Measurements from ENCODE around the gene FOXB1. TPM values are rescaled to one million over a fixed set of nuclear protein-coding genes. Genes with fewer than 3 reads are reported as not detected.

FOXB1 gene
- total and polyA plus RNA-seq, 12 donors: not detected

- Histone ChIP-seq H3K27me3 (peaks cover 0 to 38% (median 4%) of the 10 kb centered on the region in 7 donors), H3K9me3 (peaks cover 0 to 20% (median 12%) of the 10 kb centered on the region in 11 donors), H3K4me1 (no peaks in the 10 kb centered on the region), H3K27ac (no peak overlapping the region), H3K4me3 (no peak overlapping the region), H3K36me3 (no peaks in the 10 kb centered on the region)
- 78 to 84% methylated on average over 2 of the region's 2 CpGs for WGBS, 2 donors
- TF ChIP-seq CTCF (IDR thresholded peaks at IDR 0.05): no peak
- DNase-seq (no peak), ATAC-seq (no peak)
- intact Hi-C loops (cut with DNase I): no loop called here
Observed at GRCh38 chr15:60054472-60054871, 50.4 kb downstream of the FOXB1 start.

Data from heart right ventricle (tissue), 16 donors.